Measurements from ENCODE around the gene APEH.
"Not testable (repeated sequence)": the region's sequence is repeated elsewhere in the genome, so short reads cannot be mapped to it uniquely, and the experiment has no call there.

Gene APEH

GRCh38 chr3:49694409-49695070 is 20.4 kb downstream of the APEH start:
- DNase-seq = not testable (repeated sequence)

DNA sequence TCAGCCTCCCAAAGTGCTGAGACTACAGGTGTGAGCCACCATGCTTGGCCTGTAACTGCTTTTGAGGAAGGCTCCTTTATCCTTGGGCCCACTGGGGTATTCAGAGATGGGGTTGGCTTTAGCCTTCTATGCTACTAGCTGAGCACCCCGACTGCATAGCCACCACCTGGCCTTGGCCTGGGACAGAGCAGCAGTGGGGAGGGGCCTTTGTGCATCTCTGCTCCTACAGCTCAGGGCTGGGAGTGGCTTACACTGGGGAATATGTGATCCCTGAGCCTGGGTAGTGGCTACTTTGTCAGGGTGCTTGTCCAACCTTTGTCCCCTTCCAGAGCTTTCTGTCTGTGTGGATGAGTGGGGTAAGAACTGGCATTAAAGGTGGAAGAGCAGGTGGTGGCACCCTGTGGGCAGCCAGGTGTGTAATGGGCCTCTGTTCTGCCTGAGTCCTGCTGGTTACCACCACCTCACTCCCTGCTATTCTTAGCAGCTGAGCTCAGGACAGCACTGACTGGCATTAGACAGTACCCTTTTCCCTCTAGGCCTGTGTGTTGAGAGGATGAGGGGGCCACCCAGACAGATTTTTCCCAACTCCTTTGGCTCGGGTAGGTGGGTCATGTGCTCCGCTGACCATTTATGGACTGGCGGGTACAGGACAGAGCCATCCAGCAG is 21.3 kb downstream of the APEH start:
- DNase-seq = not testable (repeated sequence)

DNA sequence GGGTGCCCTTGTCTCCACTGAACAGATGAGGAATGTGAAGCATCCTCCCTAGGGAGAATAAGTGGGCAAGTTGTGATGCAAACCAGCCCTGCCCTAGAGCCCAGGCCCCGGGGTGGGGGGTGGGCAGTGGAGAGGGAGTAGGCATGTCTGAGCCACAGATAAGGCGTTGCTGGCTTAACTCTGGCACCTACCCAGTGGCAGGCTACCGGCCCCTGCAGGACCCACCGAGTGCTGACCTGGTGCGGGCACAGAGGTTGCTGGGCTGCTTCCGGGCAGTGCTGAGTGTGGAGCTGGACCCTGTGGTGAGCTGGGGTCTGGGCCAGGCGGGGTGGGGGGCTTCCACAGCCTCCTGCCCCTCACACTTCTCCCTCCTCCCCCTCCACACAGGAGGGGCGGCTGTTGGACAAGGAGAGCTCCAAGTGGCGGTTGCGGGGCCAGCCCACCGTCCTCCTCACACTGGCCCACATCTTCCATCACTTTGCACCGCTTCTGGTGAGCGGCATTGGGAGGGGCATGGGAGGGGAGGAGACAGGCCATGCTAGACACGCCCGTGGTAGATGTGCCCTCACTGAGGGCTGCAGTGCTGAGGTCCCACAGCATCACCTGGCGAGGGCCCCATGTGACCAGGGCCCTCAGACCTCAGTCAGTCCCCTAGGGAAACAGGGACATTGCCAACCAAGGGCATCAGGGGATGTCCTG is 25.3 kb downstream of the APEH start:
- DNase-seq = no peak

- DNase-seq = no peak
These were observed 25.9 kb downstream of the APEH start for GRCh38 chr3:49700014-49700413.

GRCh38 chr3:49700453-49701128 is 26.4 kb downstream of the APEH start:
- DNase-seq = no peak

DNA sequence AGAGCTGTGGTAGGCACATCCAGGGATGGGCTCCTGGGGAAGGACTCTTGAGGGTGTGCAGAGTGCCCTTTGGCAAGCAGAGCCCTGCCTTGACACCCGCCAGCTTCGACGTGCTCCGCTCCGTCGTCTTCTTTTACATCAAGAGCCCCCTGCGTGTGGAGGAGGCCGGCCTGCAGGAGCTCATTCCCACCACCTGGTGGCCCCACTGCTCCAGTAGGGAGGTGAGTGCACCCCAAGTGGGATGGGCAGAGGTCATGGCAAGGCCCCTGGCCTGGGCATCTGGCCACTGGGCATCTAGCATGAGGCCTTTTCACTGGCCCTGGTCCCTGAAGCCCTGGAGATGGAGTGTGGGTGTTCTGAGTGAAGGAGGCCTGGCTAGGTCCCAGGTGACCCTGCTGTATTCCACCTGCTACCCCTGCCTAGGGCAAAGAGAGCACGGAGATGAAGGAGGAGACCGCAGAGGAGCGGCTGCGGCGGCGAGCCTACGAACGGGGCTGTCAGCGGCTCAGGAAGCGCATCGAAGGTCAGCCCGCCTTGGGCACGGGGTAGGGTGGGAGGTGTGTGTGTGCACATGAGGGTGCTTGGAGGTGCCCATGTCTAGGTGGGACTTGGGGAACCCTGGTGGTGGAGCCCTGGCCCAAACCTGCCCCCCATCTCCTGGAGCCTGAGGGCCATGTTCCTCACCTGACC is 27.4 kb downstream of the APEH start:
- no peak for DNase-seq

DNA sequence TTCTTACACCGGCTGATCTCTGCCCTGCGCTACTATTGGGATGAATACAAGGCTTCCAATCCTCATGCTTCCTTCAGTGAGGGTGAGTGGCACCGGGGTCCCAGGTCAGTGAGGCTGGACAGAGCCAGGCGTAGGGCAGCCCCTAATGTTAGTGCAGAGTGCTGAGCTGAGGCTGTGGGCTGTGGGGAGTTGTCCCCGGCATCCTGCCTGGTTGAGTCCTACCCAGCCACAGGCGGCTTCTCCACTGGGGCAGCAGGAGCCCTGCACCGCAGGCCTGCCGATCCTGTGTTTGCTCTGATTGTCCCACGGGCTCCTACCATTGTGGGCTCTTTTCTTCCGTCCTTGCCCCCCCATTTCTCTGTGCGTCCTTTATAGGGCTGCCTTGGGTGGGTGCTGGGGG is 28.5 kb downstream of the APEH start:
- DNase-seq = no peak

GRCh38 chr3:49703443-49703927 is 29.3 kb downstream of the APEH start:
- peak; percentile 64 for DNase-seq

DNA sequence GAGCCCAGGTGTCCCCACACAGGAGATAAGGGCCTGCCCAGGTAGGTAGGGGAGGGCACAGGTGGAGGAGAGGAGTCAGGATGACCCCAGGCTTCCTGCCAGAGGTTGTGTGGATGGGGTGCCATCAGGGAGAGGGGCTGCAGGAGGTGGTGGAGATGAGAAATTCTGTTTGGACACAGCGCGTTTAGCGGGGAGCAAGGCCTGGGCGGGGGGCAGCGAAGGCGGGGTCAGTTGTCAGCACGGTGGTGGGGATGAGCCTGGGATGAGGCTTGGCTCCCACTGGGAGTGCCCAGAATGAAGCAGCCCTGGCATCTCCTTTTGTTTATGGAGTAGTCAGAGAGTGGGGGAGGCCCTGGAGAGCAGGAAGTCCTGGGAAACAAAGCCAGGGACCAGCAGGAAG is 29.8 kb downstream of the APEH start:
- no peak for DNase-seq

GRCh38 chr3:49704629-49705028 is 30.5 kb downstream of the APEH start:
- no peak for DNase-seq

DNA sequence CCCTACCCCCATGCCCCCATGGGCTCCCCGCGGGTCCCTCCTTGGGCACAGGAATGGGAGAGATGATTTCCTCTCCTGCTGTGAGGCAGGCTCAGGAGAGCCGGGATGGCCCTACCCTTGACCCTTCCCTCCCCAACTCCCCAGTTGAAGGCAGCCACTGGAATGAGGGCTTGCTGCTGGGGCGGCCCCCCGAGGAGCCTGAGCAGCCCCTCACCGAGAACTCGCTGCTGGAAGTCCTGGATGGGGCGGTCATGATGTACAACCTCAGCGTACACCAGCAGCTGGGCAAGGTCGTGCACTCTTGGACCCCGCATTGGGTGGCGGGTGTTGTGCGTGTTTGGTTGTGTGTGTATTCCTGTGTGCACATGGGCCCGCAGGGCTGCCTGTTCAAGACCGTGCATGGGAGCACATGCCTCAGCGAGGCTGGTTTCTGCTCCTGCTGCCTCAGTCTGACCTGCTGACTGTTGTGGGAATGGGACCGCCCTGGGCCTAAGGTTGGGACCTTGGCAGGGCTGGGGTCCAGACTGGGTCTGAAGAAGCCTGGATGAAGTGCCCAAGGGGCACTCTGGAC is 31.3 kb downstream of the APEH start:
- no peak for DNase-seq

- no peak for DNase-seq
These were observed 32.4 kb downstream of the APEH start for GRCh38 chr3:49706456-49707112.

GRCh38 chr3:49707113-49707480 is 32.9 kb downstream of the APEH start:
- DNase-seq = no peak

DNA sequence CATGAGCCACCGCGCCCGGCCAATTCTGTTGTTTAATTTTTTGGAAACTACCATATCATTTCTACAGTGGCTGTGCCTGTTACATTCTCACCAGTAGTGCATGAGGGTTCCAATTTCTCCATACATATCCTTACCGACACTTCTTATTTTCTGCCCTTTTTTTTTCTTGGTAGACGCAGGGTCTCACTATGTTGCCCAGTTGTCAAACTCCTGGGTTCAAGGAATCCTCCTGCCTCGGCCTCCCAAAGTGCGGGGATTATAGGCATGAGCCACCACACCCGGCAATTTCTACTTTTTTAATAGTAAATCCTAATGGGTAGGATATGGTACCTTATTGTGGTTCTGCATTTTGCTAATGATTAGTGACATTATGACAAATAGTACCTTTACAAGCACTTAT is 35.7 kb downstream of the APEH start:
- no peak for DNase-seq

DNA sequence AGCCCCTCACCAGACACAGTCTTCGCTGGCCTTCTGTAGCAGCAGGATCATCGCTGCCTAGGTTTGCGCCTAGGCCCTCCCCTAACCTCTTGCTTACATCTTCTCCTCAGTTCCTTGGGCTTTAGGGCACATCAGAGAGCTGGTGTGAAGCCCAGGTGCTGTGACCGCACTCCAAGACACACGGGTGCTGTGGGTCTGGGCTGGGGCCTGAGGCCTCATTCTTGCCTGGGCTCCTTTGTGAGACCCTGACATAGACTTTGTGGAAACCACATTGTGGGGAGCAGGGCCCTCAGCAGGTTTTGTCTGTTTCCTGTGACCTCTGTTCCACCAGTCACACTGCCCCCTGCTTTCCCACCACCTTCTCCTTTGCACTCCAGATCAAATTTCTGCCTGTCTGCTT is 37.3 kb downstream of the APEH start:
- no peak for DNase-seq

DNA sequence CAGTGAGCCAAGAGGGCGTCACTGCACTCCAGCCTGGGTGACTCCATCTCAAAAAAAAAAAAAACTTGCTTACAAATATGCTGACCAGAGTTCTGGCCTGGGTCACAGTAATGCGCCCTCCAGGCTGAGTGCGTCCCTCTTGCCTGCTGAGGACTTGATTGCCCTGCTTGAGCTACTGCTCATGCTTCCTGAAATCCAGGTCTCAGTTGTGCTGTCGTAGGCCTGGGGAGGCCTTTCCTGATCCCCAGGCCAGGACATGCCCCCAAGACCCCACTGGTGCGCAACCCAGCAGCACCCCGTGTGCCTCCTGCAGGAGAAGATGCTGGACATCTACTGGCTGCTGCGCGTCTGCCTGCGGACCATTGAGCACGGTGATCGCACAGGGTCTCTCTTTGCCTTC is 38.0 kb downstream of the APEH start:
- DNase-seq = no peak

- DNase-seq = no peak
These were observed 38.6 kb downstream of the APEH start for GRCh38 chr3:49712631-49713317.

DNA sequence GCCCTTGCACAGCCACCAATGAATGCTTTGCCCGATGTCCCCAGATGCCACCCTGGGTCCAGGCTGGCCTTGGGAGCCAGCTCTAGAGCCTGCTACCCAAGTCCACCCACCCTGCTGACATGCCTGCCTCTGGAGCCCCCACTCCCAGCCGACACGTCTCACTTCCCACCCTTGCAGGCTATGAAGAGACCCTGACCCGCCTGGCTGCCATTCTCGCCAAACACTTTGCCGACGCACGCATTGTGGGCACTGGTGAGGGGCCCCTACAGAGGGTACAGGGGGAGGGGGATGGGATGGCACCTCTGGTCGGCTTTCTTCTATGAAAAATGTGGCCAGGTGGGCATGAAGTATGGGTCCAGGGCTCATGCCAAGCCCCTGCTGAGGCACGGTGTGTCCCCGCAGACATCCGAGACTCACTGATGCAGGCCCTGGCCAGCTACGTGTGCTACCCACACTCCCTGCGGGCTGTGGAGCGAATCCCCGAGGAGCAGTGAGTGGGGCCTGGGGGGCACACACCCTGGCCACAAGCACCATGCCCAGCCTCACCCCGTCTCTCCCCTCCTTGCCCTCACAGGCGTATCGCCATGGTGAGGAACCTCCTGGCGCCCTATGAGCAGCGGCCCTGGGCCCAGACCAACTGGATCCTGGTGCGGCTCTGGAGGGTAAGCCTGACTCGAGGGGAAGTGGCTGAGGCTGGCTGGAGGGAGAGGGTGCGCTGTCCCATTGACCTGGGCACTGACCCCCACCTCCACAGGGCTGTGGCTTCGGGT is 39.4 kb downstream of the APEH start:
- DNase-seq = no peak

DNA sequence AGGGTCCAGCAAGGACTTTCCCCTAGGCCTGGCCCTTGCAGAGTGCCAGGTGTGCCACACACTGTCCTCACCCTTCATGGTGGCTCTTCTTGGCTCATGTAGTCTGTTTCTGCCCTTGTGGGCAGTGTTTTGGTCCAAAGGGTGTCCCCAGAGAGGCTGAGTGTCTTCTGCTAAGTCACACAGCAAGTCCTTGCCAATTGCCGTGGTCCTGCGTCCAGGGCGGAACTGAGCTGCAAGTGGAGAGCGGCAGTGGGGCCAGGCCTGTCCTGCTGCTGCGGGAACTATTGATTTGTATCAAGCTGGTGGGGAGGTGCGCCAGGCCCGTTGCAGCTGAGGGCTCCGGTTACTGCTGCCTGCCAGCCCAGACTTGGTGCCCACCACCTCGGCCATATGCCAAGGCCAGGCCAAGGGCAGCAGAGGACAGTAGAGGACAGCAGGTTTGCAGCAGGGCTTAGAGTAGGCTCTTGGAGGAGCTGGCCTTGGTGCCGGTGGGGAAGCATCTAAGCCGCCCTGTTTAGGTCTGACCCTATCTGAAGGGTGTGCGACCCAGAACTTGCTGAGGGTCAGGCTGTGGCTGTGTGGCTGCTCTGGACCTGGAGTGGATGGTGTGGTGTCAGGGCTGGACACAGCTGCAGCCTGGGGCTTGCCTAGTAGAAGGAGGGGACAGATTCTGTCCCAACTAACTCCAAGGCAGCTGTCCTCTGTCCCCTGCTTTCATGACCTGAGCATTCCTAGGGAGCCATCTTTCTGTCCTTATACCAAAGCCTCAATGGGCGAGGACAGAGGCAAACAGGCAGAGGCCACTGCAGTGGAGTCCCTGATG is 40.8 kb downstream of the APEH start:
- DNase-seq = no peak
